M059J (cell line): ENCODE measurements around the gene RGS9. TPM values are rescaled to one million over a fixed set of nuclear protein-coding genes. Genes with fewer than 3 reads are reported as not detected.
"Not testable (repeated sequence)": the region's sequence is repeated elsewhere in the genome, so short reads cannot be mapped to it uniquely, and the experiment has no call there.

Experiments used
- DNase-seq: peaks from one replicate; pipeline ENCODE4 v3.0.0-alpha.2; 2012; ENCODE audit warnings: low read depth
- total RNA-seq: library from RNA; depleted of rRNA; stranded (reverse); fragments of >200 nt; shearing (Covaris generic); gene quantifications from 2 replicates; pipeline ENCODE4 v1.2.3, GENCODE V29; 2014; rRNA removed

Gene RGS9
- total RNA-seq, result 5.4 and 6.0 TPM in 2 replicates

DNA sequence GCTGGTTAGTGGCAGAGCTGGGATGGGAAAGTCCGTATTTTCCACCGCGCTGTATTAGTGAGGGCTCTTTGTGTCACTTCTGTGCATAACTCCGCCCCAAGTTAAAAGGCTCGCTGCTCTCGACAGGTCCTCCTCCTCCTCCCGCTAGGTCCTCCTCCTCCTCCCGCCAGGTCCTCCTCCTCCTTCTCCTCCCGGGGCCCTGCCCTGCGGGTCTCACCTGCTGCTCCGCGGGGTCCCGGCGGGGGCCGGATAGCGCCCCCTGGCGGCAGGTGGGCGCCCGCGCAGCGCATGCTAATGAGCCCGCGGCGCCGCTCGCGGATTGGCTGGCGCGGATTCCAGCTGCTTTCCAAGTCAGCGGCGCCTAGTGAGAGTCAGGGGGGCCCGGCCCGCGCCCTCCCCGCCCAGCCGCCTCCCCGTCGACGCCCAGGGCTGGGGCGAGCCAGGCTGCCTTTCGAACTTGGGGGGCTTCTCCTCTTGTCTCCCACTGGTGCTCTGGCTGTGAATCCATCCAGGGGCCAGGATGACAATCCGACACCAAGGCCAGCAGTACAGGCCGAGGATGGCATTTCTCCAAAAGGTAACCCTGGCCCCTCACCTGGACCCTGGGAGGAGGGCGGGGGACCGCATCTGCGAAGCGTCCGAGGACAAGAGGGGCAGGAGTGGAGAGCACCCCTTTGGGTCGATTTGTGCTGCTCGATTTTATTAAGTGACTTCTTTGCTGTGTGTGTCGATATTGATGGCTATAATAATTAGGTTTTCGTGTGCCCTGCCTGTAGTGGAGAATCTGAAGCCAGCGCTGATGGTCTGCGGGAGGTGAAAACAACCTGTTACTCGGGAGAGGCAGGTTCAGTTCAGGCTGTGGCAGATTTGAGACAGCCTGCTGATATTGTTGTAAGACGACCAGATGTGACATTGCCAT, at the start of gene RGS9:
TSS of gene RGS9 (plus strand) at position 350 of the 919 bp plus-strand sequence. CDS start at position 521, 171 bp downstream.
- DNase-seq, result peak; percentile 62

DNA sequence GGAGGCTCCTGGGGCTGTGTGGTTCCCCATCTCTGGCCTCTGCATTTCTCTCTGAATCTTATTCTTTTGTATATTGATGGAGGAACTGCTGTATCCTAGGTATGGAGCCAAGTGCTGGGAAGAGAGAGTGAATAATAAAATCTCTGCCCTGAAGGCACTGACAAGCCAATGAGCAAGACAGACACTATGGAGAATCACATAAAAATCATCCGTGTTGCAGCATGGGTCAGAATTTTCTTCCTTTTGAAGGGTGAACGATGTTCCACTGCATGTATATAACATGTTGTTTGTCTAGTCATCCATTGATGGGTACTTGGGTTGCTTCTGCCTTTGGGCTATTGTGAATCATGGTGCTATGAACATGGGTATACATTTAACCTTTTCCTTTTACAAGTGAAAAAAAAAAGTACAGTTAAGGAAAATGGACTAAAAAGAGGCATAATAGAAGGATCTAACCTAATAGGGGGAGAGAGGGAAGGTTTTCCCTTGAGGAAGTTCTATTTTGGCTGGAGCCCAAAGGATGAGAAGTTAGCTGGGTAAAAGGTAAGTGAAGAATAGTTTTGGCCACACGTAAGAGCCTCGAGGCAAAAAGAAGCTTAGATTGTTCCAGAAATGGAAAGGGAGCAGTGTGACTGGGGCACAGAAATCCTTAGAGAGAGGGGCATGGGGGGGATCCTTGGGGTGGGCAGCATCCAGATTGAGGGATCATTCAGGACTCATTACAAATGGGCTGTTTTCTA, 48.4 kb upstream of the RGS9 start:
- peak; percentile 66 for DNase-seq

DNA sequence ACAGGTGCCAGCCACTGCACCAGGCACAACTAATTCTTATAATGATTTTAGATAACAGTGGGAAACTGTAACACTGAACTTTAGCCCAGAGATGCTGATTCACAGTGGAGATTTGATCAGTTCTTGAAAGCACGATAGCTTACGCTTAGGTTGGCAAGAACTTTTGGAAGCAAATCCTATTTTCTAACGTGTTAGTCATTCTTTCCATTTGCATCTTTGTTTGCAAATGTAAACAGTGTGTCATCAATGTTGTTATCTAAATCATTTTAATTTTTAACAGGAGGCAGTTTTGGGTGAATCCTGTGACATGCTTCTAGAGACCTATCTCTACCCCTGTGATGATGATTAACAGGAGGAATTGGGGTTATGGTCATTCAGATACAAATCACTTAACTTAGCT, 44.9 kb upstream of the RGS9 start:
- DNase-seq, result peak; percentile 82

DNA sequence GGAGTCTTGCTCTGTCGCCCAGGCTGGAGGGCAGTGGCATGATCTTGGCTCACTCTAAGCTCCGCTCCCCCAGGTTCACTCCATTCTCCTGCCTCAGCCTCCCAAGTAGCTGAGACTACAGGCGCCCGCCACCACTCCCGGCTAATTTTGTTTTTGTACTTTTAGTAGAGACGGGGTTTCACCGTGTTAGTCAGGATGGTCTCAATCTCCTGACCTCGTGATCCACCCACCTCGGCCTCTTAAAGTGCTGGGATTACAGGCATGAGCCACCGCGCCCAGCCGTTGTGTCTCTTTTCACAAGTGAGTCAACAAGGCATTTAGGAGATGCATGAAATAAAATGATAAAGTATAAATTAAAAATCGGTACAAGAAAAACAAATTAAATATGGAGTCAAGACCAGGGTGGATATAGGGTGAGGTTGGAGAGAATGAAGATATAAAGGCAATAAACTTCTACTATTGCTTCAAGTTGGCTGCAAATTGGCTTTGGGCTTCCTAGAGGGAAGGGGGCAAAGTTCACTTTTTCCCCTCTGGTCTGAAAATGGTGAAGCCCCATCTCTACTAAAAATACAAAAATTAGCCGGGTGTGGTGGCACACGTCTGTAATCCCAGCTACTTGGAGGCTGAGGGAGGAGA, 44.3 kb upstream of the RGS9 start:
- DNase-seq, result not testable (repeated sequence)

DNA sequence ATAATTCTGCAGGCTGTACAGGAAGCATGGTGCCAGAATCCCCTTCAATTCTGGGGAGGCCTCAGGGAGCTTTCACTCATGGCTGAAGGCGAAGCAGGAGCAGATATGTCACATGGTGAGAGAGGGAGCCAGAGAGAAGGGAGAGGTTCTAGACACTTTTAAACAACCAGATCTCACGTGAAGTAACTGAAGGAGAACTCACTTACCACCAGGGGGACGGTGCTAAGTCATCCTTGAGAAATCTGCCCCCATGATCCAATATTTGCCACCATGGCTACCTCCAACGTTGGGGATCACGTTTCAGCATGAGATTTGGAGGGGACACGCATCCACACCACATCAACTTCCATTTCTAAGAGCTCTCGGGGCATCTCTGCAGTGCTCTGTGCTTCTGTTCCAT, 43.2 kb upstream of the RGS9 start:
- no peak for DNase-seq

DNA sequence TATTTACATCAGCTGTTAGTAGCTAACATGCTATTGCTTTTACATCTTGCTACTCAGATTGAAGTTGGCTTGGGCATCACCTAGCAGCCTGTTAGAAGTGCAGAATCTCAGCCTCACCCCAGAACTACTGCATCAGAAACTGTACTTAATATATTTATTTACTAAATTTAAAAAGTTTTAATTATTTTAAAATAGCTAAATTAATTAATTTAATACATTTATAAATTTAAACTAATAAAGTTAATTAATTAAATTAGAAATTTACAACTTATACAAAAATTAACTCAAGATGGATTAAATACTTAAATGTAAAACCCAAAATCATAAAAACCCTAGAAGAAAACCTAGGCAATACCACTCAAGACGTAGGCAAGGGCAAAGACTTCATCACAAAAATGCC, 41.7 kb upstream of the RGS9 start:
- no peak for DNase-seq

DNA sequence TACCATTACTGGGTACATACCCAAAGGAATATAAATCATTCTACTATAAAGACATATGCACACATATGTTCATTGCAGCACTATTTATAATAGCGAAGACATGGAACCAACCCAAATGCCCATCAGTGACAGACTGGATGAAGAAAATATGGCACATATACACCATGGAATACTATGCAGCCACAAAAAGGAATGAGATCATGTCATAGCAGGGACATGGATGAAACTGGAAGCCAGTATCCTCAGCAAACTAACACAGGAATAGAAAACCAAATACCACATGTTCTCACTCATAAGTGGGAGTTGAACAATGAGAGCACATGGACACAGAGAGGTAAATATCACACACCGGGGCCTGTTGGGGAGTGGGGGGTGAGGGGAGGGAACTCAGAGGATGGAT, 40.8 kb upstream of the RGS9 start:
- not testable (repeated sequence) for DNase-seq

DNA sequence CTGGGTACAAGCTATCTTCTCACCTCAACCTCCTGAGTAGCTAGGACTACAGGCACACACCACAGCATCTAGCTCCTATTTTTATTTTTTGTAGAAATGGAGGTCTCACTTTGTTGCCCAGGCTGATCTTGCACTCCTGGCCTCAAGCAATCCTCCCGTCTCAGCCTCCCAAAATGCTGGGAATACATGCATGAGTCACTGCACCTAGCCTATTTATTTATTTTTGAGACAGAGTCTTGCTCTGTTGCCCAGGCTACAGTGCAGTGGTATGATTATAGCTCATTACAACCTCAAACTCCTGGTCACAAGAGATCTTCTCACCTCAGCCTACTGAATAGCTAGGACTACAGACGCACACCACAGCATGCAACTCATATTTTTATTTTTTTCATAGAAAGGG, 40.1 kb upstream of the RGS9 start:
- DNase-seq, result peak; percentile 65

DNA sequence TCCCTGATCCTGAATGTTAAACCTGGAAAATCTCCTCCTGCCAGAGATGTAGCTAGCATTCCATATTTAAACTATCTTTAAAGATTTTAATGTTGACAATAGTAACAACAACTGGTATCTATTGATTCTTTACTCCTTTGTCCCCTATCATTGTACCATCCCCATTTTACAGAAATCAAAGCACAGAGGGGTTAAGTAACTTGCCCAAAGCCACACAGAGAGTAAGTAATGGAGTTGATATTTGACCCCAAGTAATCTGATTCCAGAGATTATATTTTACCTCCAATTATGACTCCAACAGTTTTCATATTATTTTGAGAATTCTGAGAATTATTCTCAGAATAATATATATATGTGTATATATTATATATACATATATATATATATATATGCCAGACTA, 37.7 kb upstream of the RGS9 start:
- no peak for DNase-seq

DNA sequence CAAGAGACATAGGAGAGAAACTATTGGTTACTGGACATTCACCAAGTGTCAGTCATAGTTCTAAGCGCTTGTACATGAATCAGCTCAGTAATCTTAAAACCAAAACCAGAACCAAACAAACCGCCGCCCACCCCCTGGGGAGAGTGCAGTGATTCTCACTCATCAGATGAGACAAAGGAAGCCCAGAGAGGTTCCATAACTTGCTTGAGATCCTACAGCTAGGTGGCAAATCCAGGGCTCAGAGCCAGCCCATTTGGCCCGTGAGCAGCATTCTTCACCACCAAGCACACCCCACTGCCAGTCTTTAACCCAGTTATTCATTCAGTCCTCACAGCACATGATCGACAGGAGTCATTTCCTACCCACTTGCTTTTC, 37.2 kb upstream of the RGS9 start:
- peak; percentile 97 for DNase-seq

DNA sequence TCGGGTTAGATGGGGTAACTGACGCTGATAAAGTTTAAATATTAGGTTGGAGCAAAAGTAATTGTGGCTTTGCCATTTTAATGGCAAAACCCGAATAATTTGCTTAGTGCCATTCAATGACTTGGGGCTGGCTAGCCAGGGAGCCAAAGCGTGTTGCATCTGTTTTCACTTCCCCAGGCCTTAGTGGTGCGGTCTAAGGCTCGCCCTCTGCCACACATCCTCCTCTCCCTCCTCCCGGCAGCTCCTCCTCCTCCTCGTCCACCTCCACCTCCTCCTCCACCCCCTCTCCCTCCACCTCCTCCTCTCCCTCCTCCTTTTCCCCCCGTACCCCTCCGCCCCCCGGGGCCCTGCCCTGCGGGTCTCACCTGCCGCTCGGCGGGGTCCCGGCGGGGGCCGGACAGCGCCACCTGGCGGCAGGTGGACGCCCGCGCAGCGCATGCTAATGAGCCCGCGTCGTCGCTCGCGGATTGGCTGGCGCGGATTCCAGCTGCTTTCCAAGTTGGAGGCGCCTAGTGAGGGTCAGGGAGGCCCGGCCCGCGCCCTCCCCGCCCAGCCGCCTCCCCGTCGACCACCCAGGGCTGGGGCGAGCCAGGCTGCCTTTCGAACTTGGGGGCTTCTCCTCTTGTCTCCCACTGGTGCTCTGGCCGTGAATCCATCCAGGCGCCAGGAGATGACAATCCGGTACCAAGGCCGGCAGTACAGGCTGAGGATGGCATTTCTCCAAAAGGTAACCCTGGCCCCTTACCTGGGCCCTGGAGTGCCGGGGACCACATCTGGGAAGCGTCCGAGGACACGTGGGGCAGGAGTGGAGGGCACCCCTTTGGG, 36.6 kb upstream of the RGS9 start:
- DNase-seq, result peak; percentile 77

DNA sequence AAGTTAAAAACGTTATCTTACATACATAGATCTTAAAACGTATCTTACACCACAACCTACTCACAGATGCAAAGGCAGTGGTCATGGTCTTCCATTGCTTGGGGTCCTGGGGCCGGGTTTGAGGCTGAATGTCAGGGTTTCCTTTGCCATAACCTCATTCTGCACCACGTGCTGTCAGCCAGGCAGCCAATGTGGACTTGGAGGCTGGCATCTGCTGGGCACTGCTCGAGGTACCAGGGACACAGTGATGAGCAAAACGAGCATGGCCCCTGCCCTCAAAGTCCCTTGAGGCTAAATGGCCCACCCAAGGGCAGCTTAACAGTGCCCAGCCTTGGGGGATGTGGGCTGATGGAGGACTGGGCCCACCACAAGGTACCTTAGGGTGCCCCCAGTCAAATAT, 35.8 kb upstream of the RGS9 start:
- DNase-seq, result no peak

DNA sequence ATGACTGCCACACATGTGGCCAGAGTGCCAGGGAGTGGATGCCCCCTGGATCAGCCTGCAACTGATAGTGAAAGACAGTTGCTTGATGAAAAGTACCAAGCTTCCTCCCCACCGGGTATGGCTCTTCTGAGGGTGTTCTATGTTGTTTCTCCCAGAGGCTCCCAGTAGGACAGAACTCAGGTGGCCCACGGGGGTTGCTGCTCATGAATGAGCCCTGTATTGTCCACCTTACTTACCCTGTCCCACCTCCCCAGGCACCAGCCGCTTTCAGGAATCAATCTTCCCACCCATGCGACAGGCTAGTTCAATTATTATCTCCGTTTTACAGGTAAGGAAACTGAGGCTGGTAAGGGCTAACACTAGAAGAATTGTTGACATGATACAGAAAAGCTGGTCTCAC, 34.9 kb upstream of the RGS9 start:
- no peak for DNase-seq

DNA sequence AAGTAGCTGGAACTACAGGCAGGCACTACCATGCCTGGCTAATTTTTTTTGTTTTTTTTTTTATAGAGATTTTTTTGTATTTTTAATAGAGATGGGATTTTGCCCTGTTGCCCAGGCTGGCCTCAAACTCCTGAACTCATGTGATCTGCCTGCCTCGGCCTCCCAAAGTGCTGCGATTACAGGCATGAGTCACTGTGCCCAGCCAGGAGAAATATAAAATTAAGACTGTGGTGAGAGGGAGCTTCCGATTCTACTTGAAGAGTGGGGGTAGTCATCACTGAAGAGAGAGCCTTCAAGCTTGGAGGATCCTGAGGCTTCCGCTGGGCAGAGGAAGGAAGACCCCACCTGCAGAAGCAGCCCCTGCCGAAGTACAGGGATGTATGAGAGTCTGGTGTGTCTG, 34.4 kb upstream of the RGS9 start:
- peak; percentile 85 for DNase-seq

DNA sequence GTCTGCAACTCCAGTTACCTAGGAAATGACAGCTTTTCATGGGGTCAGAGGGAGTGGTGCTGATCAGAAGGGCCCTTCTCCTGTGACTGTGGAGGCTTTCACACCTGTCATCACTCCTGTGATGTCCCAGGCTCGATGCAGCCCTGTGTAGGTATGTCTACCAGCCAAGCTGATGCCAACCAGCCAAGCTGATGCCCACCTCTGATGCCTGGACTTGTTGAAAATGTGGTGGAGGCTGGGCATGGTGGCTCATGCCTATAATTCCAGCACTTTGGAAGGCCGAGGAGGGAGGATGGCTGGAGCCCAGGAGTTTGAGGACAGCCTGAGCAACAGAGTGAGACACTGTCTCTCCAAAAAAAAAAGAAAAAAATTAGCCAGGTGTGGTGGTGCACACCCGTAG, 33.7 kb upstream of the RGS9 start:
- no peak for DNase-seq

DNA sequence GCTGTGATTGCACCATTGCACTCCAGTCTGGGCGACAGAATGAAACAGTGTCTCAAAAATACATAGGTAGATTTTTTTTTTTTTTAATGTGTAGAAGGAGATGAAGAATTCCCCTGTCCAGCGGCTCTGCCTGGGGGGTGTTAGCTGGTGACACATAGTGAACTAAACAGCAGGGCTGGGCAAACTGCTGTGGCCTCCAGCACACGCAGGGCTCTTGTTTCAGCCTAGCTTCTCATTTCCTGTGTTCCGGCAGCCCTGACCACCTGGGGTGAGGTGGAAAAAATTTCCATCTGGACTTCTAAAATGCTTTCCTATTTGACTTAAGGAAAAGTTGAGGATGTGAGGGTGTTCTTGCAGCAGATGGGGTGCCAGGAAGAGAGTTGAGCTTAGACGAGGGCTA, 33.3 kb upstream of the RGS9 start:
- DNase-seq, result peak; percentile 90

DNA sequence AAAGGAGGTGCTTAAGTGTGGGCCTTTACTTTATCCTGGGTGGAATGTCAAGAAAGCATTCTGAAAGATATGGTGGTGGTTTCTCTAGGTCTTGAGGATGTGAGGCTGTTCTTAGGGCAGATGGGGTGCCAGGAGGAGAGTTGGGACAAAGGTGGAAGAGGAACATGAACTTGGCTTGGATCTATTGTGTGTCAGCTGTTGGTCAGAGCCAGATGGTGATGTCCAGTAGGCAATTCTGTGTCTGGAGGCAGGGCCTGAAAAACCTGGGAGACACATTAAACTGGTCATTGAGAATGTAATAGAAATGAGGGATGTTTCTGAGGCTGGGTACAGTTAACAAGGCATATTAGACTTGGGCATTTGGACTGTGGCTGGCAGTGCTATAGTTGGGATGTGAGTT, 32.6 kb upstream of the RGS9 start:
- DNase-seq, result peak; percentile 32

DNA sequence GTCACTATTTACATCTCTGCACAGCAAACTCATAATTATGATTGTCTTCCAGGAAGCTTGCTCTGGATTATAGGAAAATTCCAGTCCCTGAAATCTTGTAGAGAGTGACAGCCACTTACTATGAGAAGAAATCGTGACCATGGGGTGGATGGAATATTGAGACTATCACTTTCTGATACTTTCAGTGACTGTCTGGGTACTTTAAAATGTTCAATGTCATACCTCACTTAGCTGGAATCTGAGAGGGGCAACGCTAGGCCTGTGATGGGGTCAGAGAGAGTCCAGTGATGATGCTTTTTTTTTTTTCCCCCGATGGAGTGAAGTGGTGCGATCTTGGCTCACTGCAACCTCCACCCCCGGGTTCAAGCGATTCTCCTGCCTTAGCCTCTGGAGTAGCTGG, 32.2 kb upstream of the RGS9 start:
- DNase-seq, result no peak

DNA sequence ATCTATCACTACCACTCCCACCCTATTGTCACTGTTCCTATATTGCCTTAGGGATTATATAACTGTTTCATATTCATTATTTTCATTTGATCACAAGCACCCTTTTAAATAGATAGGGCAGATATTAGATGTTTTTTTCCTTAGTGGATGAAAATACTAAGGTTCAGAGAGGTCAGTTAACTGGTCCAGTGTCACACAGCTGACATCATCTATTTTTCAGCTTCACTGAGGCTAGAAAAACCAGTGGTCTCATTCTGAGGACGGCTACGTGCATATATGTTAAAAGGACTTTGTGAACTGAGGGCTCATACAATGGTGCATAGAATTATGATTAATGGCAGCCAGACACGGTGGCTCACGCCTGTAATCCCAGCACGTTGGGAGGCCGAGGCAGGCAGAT, 29.0 kb upstream of the RGS9 start:
- no peak for DNase-seq

DNA sequence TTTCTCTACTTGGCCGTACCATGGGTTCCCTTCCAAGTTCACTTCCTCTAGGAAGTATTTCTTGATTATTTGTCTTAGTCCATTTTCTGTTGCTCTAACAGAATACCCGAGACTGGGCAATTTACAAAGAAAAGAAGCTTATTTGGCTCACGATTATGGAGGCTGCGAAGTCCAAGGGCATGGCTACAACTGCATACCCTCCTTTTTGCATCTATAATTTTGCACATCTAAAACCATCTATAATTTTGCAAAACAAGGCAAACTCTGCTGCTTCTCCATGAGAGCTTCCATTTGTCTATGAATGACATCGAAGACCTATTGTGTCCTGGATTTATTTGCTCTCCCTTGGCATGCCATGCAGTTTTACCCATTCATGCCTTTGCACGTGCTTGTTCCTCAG, 27.6 kb upstream of the RGS9 start:
- no peak for DNase-seq

DNA sequence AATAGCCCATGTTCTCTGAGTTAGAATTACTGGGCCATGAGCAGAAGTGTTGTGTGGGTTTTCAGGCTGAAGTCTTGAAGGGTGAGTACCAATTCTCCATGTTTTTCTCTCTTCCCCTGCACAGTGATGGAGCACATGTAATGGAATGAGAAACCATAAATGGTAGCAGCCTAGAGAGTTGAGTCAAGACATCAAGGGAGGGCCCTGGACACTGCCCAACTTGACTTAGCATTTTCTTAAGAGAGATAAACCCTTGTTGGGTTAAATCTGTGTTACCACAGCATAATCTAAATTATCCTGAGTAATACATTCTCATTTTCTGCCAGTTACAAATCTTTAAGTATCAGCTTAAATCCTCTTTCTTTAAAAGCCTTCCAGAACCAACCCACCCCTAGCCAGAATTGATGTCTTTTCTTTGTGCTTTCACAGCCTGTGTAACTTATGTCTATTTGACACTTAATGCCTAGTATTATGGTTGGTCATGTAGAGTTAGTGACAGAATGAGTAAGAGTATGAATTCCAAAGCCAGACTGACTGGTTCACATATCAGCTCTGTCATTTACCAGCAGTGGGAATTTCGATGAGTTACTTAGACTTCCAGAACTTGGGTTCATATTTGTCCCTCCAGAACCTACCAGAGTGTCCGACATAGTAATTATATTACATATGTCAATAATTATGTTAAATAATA, 27.0 kb upstream of the RGS9 start:
- no peak for DNase-seq
